Endothelial cell (in vitro differentiated cells): ENCODE measurements around the gene EBF3. TPM values are rescaled to one million over a fixed set of nuclear protein-coding genes. Genes with fewer than 3 reads are reported as not detected.

Experiments
- DNase-seq: peaks from one replicate; pipeline ENCODE4 v3.0.0; 2021; ENCODE audit warnings: low spot score
- H3K27ac Mint-ChIP-seq: one replicate; pipeline ENCODE4 v1.8.0; 2021; ENCODE audit warnings: mixed read lengths, inconsistent platforms; ENCODE audit not compliant: unreplicated experiment
- H3K27me3 Mint-ChIP-seq: one replicate; pipeline ENCODE4 v1.8.0; 2021; ENCODE audit warnings: mild to moderate bottlenecking, moderate library complexity, mixed read lengths, inconsistent platforms; ENCODE audit not compliant: unreplicated experiment
- H3K36me3 Mint-ChIP-seq: one replicate; pipeline ENCODE4 v1.8.0; 2021; ENCODE audit warnings: mild to moderate bottlenecking, low read depth, mixed read lengths, inconsistent platforms; ENCODE audit not compliant: unreplicated experiment
- H3K4me1 Mint-ChIP-seq: one replicate; pipeline ENCODE4 v1.8.0; 2021; ENCODE audit warnings: mild to moderate bottlenecking, mixed read lengths, inconsistent platforms; ENCODE audit not compliant: unreplicated experiment
- H3K4me3 Mint-ChIP-seq: one replicate; pipeline ENCODE4 v1.8.0; 2021; ENCODE audit warnings: mild to moderate bottlenecking, mixed read lengths, inconsistent platforms; ENCODE audit not compliant: unreplicated experiment
- H3K9me3 Mint-ChIP-seq: one replicate; pipeline ENCODE4 v1.8.0; 2021; ENCODE audit warnings: mixed read lengths, inconsistent platforms; ENCODE audit not compliant: unreplicated experiment
- CTCF ChIP-seq: fragments of 200-600 bp; sonication (generic); IDR thresholded peaks from one replicate; pipeline ENCODE4 v1.5.0; 2021; ENCODE audit warnings: antibody characterized with exemption; ENCODE audit not compliant: unreplicated experiment
- total RNA-seq: library from RNA; stranded (reverse); fragmentation: NEBNext Ultra II Directional; extraction: Animal tissue kit (Norgen Biotek cat#: 25700); gene quantifications from one replicate; pipeline ENCODE4 v1.2.1, GENCODE V29; 2021; ENCODE audit not compliant: unreplicated experiment

EBF3 gene
- total RNA-seq, 1 donor from 2014 or later = 1.3 TPM

- peaks cover 5% of the 10 kb centered on the region for H3K27me3 Mint-ChIP-seq
- TF ChIP-seq CTCF = no peak
- no peak overlapping the region for H3K4me3 Mint-ChIP-seq
- no peak overlapping the region for H3K27ac Mint-ChIP-seq
- H3K9me3 Mint-ChIP-seq = no peaks in the 10 kb centered on the region
- no peak for DNase-seq
- no peaks in the 10 kb centered on the region for H3K4me1 Mint-ChIP-seq
- no peaks in the 10 kb centered on the region for H3K36me3 Mint-ChIP-seq
Observed at GRCh38 chr10:129940617-129941198, 23.4 kb downstream of the EBF3 start.

GRCh38 chr10:129939416-129940275 is 24.4 kb downstream of the EBF3 start:
- Mint-ChIP-seq H3K27ac (no peak overlapping the region), H3K27me3 (peaks cover 5% of the 10 kb centered on the region), H3K9me3 (no peaks in the 10 kb centered on the region), H3K4me1 (no peaks in the 10 kb centered on the region), H3K36me3 (no peaks in the 10 kb centered on the region), H3K4me3 (no peak overlapping the region)
- DNase-seq = no peak
- TF ChIP-seq CTCF = no peak

GRCh38 chr10:129938460-129938859 is 25.6 kb downstream of the EBF3 start:
- Mint-ChIP-seq H3K27me3 (peaks cover 5% of the 10 kb centered on the region), H3K27ac (no peak overlapping the region), H3K4me3 (no peak overlapping the region), H3K9me3 (no peaks in the 10 kb centered on the region), H3K4me1 (no peaks in the 10 kb centered on the region), H3K36me3 (no peaks in the 10 kb centered on the region)
- TF ChIP-seq CTCF = no peak
- no peak for DNase-seq

GRCh38 chr10:129937351-129937751 is 26.7 kb downstream of the EBF3 start:
- Mint-ChIP-seq H3K4me3 (no peak overlapping the region), H3K9me3 (no peaks in the 10 kb centered on the region), H3K27ac (no peak overlapping the region), H3K4me1 (no peaks in the 10 kb centered on the region), H3K27me3 (peaks cover 5% of the 10 kb centered on the region), H3K36me3 (no peaks in the 10 kb centered on the region)
- TF ChIP-seq CTCF = no peak
- no peak for DNase-seq

- no peaks in the 10 kb centered on the region for H3K9me3 Mint-ChIP-seq
- H3K4me3 Mint-ChIP-seq = no peak overlapping the region
- H3K4me1 Mint-ChIP-seq = no peaks in the 10 kb centered on the region
- peaks cover 5% of the 10 kb centered on the region for H3K27me3 Mint-ChIP-seq
- DNase-seq = no peak
- H3K36me3 Mint-ChIP-seq = no peaks in the 10 kb centered on the region
- no peak overlapping the region for H3K27ac Mint-ChIP-seq
- TF ChIP-seq CTCF = no peak
Observed at GRCh38 chr10:129936923-129937300, 27.2 kb downstream of the EBF3 start.
